WERI-Rb-1 (cell line): ENCODE data around the gene UPF1.

Experiments
- DNase-seq: peaks from one replicate; pipeline ENCODE4 v3.0.0-alpha.2; 2020
- H3K27ac ChIP-seq: fragments of 250-450 bp; sonication (Bioruptor Pico); 2 replicates; pipeline ENCODE4 v1.5.1; 2020; ENCODE audit warnings: mild to moderate bottlenecking, moderate library complexity
- H3K27me3 ChIP-seq: fragments of 250-450 bp; sonication (Bioruptor Pico); 2 replicates; pipeline ENCODE4 v1.5.1; 2021; ENCODE audit warnings: mild to moderate bottlenecking, low read depth, moderate library complexity; ENCODE audit not compliant: insufficient read depth, severe bottlenecking
- H3K36me3 ChIP-seq: fragments of 250-450 bp; sonication (Bioruptor Pico); 2 replicates; pipeline ENCODE4 v1.5.1; 2020; ENCODE audit warnings: mild to moderate bottlenecking, moderate library complexity
- H3K4me3 ChIP-seq: 2 replicates; pipeline ENCODE4 v1.5.1; 2011; ENCODE audit warnings: low read depth, mild to moderate bottlenecking, control low read depth, low read length
- H3K9me3 ChIP-seq: fragments of 250-450 bp; sonication (Bioruptor Pico); 2 replicates; pipeline ENCODE4 v1.5.1; 2021; ENCODE audit warnings: mild to moderate bottlenecking, moderate library complexity; ENCODE audit not compliant: severe bottlenecking
- CTCF ChIP-seq: IDR thresholded peaks from 2 replicates; pipeline ENCODE4 v1.5.1; 2011; ENCODE audit warnings: low read depth, mild to moderate bottlenecking, control low read depth, inconsistent platforms, low read length

The UPF1 gene

GRCh38 chr19:18840288-18841267 lies 8.8 kb downstream of the UPF1 start:
- Histone ChIP-seq H3K36me3 (peaks cover 35% of the 10 kb centered on the region), H3K27ac (no peak overlapping the region), H3K9me3 (no peaks in the 10 kb centered on the region), H3K4me3 (no peak overlapping the region), H3K27me3 (no peaks in the 10 kb centered on the region)
- DNase-seq: no peak
- TF ChIP-seq CTCF: no peak

- Histone ChIP-seq H3K27me3 (no peaks in the 10 kb centered on the region), H3K9me3 (no peaks in the 10 kb centered on the region), H3K36me3 (peaks cover 32% of the 10 kb centered on the region), H3K27ac (no peak overlapping the region), H3K4me3 (no peak overlapping the region)
- no peak for DNase-seq
- no peak for TF ChIP-seq CTCF
Measured at GRCh38 chr19:18841400-18841799, 9.6 kb downstream of the UPF1 start.

- no peaks in the 10 kb centered on the region for H3K9me3 ChIP-seq
- H3K27ac ChIP-seq: no peak overlapping the region
- H3K4me3 ChIP-seq: no peak overlapping the region
- DNase-seq: no peak
- H3K36me3 ChIP-seq: peaks cover 29% of the 10 kb centered on the region
- no peak for TF ChIP-seq CTCF
- H3K27me3 ChIP-seq: no peaks in the 10 kb centered on the region
Measured at GRCh38 chr19:18842166-18842565, 10.4 kb downstream of the UPF1 start.

- H3K9me3 ChIP-seq: no peaks in the 10 kb centered on the region
- DNase-seq: no peak
- no peak overlapping the region for H3K4me3 ChIP-seq
- H3K27me3 ChIP-seq: no peaks in the 10 kb centered on the region
- peaks cover 30% of the 10 kb centered on the region for H3K36me3 ChIP-seq
- no peak for TF ChIP-seq CTCF
- no peak overlapping the region for H3K27ac ChIP-seq
Measured at GRCh38 chr19:18843960-18844359, 12.2 kb downstream of the UPF1 start.

GRCh38 chr19:18844806-18845329 lies 13.1 kb downstream of the UPF1 start:
- H3K36me3 ChIP-seq: peaks cover 32% of the 10 kb centered on the region
- H3K27ac ChIP-seq: no peak overlapping the region

More at GRCh38 chr19:18844806-18845329, 13.1 kb downstream of the UPF1 start:
- DNase-seq: no peak
- Histone ChIP-seq H3K4me3 (no peak overlapping the region), H3K9me3 (no peaks in the 10 kb centered on the region), H3K27me3 (no peaks in the 10 kb centered on the region)
- TF ChIP-seq CTCF: no peak
